SU-DHL-6 (cell line): Measurements from ENCODE around the gene ANKS1A.

Source experiments
- H2AFZ ChIP-seq: fragments of 200-600 bp; sonication (generic); 2 replicates; pipeline ENCODE4 v1.6.1; 2014; ENCODE audit warnings: low read depth, mild to moderate bottlenecking, moderate library complexity, mixed read lengths, antibody characterized with exemption, low read length; ENCODE audit not compliant: severe bottlenecking
- H3F3A ChIP-seq: fragments of 200-600 bp; shearing (Covaris generic); 2 replicates; pipeline ENCODE4 v1.6.0; 2016; ENCODE audit warnings: antibody characterized with exemption, mild to moderate bottlenecking; ENCODE audit not compliant: insufficient read depth
- H3K27ac ChIP-seq: fragments of 200-600 bp; sonication (generic); 2 replicates; pipeline ENCODE4 v1.5.1; 2016; ENCODE audit warnings: low read depth, mild to moderate bottlenecking, low read length, moderate library complexity, mixed read lengths
- H3K27me3 ChIP-seq: fragments of 200-600 bp; sonication (generic), shearing (Covaris generic); 2 replicates; pipeline ENCODE4 v1.6.0; 2014; ENCODE audit warnings: mild to moderate bottlenecking, low read length
- H3K36me3 ChIP-seq: fragments of 200-600 bp; sonication (generic); 2 replicates; pipeline ENCODE4 v1.6.1; 2014; ENCODE audit warnings: mild to moderate bottlenecking, low read length, mixed read lengths
- H3K4me2 ChIP-seq: fragments of 300-600, 200-600 bp; shearing (Covaris generic), sonication (generic); 2 replicates; pipeline ENCODE4 v1.6.0; 2014; ENCODE audit warnings: low read length, low read depth, mild to moderate bottlenecking; ENCODE audit not compliant: poor library complexity, severe bottlenecking
- H3K4me3 ChIP-seq: fragments of 200-600 bp; sonication (generic); 2 replicates; pipeline ENCODE4 v1.5.1; 2014; ENCODE audit warnings: antibody characterized with exemption, low read length, mild to moderate bottlenecking, mixed read lengths; ENCODE audit not compliant: insufficient read depth, poor library complexity, severe bottlenecking
- H3K79me2 ChIP-seq: fragments of 200-600 bp; sonication (generic); 2 replicates; pipeline ENCODE4 v1.6.1; 2014; ENCODE audit warnings: mild to moderate bottlenecking, low read length, moderate library complexity; ENCODE audit not compliant: insufficient read depth
- H3K9ac ChIP-seq: fragments of 200-600 bp; sonication (generic); 2 replicates; pipeline ENCODE4 v1.7.0; 2014; ENCODE audit warnings: mild to moderate bottlenecking, low read length
- H3K9me2 ChIP-seq: fragments of 200-600 bp; sonication (generic); replicated peaks from 2 replicates; pipeline ENCODE4 v1.6.1; 2014; ENCODE audit warnings: low read length; ENCODE audit not compliant: insufficient read depth
- H3K9me3 ChIP-seq: fragments of 200-600 bp; sonication (generic); 2 replicates; pipeline ENCODE4 v1.6.1; 2014; ENCODE audit warnings: low read length, mixed read lengths; ENCODE audit not compliant: insufficient read depth
- H4K20me1 ChIP-seq: fragments of 200-600 bp; sonication (generic); 2 replicates; pipeline ENCODE4 v1.6.1; 2014; ENCODE audit warnings: low read depth, mild to moderate bottlenecking, antibody characterized with exemption, low read length, moderate library complexity, mixed read lengths
- CTCF ChIP-seq: fragments of 200-600 bp; sonication (generic); IDR thresholded peaks from one replicate; pipeline ENCODE4 v1.5.1; 2017; ENCODE audit warnings: antibody characterized with exemption, mild to moderate bottlenecking, low read length, moderate library complexity; ENCODE audit not compliant: insufficient read depth, poor library complexity, severe bottlenecking
- EZH2phosphoT487 ChIP-seq: fragments of 200-600 bp; sonication (generic), shearing (Covaris generic); conservative IDR thresholded peaks from 2 replicates; pipeline ENCODE4 v1.6.1; 2018; ENCODE audit warnings: mild to moderate bottlenecking, antibody characterized with exemption, low read length, moderate library complexity, mixed read lengths

The ANKS1A gene

GRCh38 chr6:35094183-35094582, 205.1 kb downstream of the ANKS1A start:
- H2AFZ ChIP-seq, result no peak overlapping the region
- H3K36me3 ChIP-seq, result no peaks in the 10 kb centered on the region
- H3K27ac ChIP-seq, result no peak overlapping the region
- H4K20me1 ChIP-seq, result no peaks in the 10 kb centered on the region
- no peaks in the 10 kb centered on the region for H3K27me3 ChIP-seq
- no peaks in the 10 kb centered on the region for H3K9me3 ChIP-seq
- no peaks in the 10 kb centered on the region for H3K9me2 ChIP-seq
- no peak overlapping the region for H3K4me3 ChIP-seq
- no peak overlapping the region for H3K4me2 ChIP-seq
- H3K9ac ChIP-seq, result no peak overlapping the region
- no peaks in the 10 kb centered on the region for H3K79me2 ChIP-seq
- no peak for TF ChIP-seq EZH2phosphoT487
- no peak for TF ChIP-seq CTCF
- no peaks in the 10 kb centered on the region for H3F3A ChIP-seq

GRCh38 chr6:35096129-35096862, 207.2 kb downstream of the ANKS1A start:
- TF ChIP-seq EZH2phosphoT487 (no peak), CTCF (no peak)
- no peaks in the 10 kb centered on the region for H3K36me3 ChIP-seq
- no peak overlapping the region for H3K4me3 ChIP-seq
- no peaks in the 10 kb centered on the region for H3K9me3 ChIP-seq
- no peaks in the 10 kb centered on the region for H4K20me1 ChIP-seq
- H3K79me2 ChIP-seq, result no peaks in the 10 kb centered on the region
- H3K9me2 ChIP-seq, result no peaks in the 10 kb centered on the region
- H3K27ac ChIP-seq, result no peak overlapping the region
- H3F3A ChIP-seq, result no peaks in the 10 kb centered on the region
- H3K4me2 ChIP-seq, result no peak overlapping the region
- H3K27me3 ChIP-seq, result no peaks in the 10 kb centered on the region
- H3K9ac ChIP-seq, result no peak overlapping the region
- H2AFZ ChIP-seq, result no peak overlapping the region

- Histone ChIP-seq H3K9ac (no peak overlapping the region), H3K27me3 (no peaks in the 10 kb centered on the region), H3K4me2 (no peak overlapping the region), H3K27ac (no peak overlapping the region), H3K9me2 (no peaks in the 10 kb centered on the region), H3K79me2 (no peaks in the 10 kb centered on the region), H2AFZ (no peak overlapping the region), H3K9me3 (no peaks in the 10 kb centered on the region), H4K20me1 (no peaks in the 10 kb centered on the region), H3F3A (no peaks in the 10 kb centered on the region), H3K36me3 (no peaks in the 10 kb centered on the region), H3K4me3 (no peak overlapping the region)
- no peak for TF ChIP-seq EZH2phosphoT487
- TF ChIP-seq CTCF, result no peak
Measured at GRCh38 chr6:35099116-35099515, 210.1 kb downstream of the ANKS1A start.
